ENCODE data around the gene RSRC1. TPM values are rescaled to one million over a fixed set of nuclear protein-coding genes. Genes with fewer than 3 reads are reported as not detected.

The RSRC1 gene
- total RNA-seq, 2 donors from 2014 or later: 35.6 to 45.8 TPM

DNA sequence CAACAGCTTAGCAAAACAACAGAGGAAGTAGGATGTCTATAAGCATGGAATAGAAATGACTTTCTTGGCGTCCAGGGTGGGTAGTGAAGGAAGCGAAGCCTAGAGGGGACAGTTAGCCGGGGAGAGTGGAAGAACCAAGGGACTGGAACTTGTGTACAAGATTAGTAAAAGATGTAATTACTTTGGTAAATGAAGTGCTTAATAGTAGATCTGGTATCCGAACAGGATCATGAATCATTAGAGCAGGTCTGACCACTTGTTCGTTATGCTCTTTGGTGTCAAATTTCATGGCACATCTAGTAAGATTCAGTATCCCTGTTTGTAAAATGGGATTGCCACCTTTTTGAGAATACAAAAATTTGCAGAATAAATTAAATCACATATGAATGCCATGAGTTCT is 348.6 kb downstream of the RSRC1 start:
- no peaks in the 10 kb centered on the region for H3K4me1 Mint-ChIP-seq (ENCODE audit: low read depth)
- DNase-seq: no peak
- no peak overlapping the region for H3K4me3 Mint-ChIP-seq
- no peaks in the 10 kb centered on the region for H3K9me3 Mint-ChIP-seq
- no peak for ATAC-seq (replicated peaks in 1 of 2)
- no peaks in the 10 kb centered on the region for H3K27me3 Mint-ChIP-seq (ENCODE audit: low read depth)
- no peak overlapping the region for H3K27ac Mint-ChIP-seq
- peaks cover 0 to 1% of the 10 kb centered on the region in 2 donors for H3K36me3 Mint-ChIP-seq (ENCODE audit: insufficient read depth in 2 of 2)

DNA sequence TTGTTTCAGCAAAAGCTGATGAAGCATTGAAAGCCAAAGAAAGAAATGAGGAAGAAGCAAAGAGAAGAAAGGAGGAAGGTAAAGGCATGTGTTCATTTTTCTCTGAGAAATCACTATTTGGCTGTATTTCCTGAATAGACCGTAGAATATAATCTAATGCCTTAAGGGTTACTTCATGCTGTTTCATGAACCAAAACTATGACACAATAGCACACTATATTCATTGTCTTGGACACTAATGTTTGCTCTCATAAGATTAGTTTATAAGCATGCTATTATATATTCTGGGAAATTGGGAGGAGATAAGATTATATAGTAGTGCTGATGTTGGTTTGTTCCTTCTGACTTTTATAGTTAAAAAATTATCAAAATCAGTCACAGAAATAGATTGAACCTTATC is 351.0 kb downstream of the RSRC1 start:
- H3K9me3 Mint-ChIP-seq: no peaks in the 10 kb centered on the region
- no peaks in the 10 kb centered on the region for H3K27me3 Mint-ChIP-seq (ENCODE audit: low read depth)
- H3K27ac Mint-ChIP-seq: no peak overlapping the region
- no peaks in the 10 kb centered on the region for H3K36me3 Mint-ChIP-seq (ENCODE audit: insufficient read depth in 2 of 2)
- H3K4me1 Mint-ChIP-seq (ENCODE audit: low read depth): no peaks in the 10 kb centered on the region
- ATAC-seq (replicated peaks in 1 of 2) (no peak), DNase-seq (no peak)
- H3K4me3 Mint-ChIP-seq: no peak overlapping the region

DNA sequence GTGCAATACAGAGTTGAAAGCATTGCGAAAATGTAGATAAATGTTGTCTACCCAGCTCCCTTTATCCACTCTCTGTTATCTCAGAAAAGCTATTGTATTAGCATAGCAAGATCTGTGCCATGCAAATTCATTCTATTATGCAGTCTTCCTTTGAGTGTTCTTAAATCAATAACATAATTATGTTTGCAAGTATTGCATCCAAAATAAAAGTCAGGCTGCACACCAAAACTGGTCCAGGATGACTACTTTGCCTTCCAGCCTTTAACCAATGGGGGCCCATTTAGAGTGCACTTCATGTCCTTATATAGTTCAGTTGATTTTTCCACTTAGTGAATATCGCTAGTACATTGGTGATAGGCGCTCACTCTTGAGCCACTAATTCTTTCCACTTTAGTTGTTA is 353.7 kb downstream of the RSRC1 start:
- H3K27me3 Mint-ChIP-seq (ENCODE audit: low read depth): no peaks in the 10 kb centered on the region
- H3K27ac Mint-ChIP-seq: no peak overlapping the region
- no peak for ATAC-seq (replicated peaks in 1 of 2)
- no peaks in the 10 kb centered on the region for H3K4me1 Mint-ChIP-seq (ENCODE audit: low read depth)
- DNase-seq: no peak
- no peak overlapping the region for H3K4me3 Mint-ChIP-seq
- H3K9me3 Mint-ChIP-seq: no peaks in the 10 kb centered on the region
- H3K36me3 Mint-ChIP-seq (ENCODE audit: insufficient read depth in 2 of 2): no peaks in the 10 kb centered on the region

DNA sequence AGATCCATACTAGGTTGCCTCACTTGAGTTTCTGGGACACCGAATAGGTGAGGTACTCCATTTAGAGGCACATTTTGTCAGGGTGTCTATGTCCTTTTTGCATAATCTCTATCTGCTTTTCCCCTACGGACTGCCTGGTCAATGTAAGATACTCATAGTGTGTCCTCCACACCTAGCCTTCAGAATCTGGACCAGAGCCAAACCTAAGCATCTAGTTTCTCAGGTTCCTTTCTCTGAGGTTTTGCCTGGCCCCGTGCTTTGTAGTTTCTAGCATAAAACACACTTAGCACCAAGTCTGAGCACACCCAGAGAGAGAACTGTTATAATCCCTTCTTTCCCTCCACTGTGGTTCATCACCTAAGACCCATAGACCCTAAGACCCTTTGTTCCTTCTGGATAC is 355.2 kb downstream of the RSRC1 start:
- H3K27ac Mint-ChIP-seq: no peak overlapping the region
- H3K4me3 Mint-ChIP-seq: no peak overlapping the region
- no peaks in the 10 kb centered on the region for H3K27me3 Mint-ChIP-seq (ENCODE audit: low read depth)
- DNase-seq: no peak
- no peaks in the 10 kb centered on the region for H3K9me3 Mint-ChIP-seq
- H3K4me1 Mint-ChIP-seq (ENCODE audit: low read depth): no peaks in the 10 kb centered on the region
- no peaks in the 10 kb centered on the region for H3K36me3 Mint-ChIP-seq (ENCODE audit: insufficient read depth in 2 of 2)
- no peak for ATAC-seq (replicated peaks in 1 of 2)

DNA sequence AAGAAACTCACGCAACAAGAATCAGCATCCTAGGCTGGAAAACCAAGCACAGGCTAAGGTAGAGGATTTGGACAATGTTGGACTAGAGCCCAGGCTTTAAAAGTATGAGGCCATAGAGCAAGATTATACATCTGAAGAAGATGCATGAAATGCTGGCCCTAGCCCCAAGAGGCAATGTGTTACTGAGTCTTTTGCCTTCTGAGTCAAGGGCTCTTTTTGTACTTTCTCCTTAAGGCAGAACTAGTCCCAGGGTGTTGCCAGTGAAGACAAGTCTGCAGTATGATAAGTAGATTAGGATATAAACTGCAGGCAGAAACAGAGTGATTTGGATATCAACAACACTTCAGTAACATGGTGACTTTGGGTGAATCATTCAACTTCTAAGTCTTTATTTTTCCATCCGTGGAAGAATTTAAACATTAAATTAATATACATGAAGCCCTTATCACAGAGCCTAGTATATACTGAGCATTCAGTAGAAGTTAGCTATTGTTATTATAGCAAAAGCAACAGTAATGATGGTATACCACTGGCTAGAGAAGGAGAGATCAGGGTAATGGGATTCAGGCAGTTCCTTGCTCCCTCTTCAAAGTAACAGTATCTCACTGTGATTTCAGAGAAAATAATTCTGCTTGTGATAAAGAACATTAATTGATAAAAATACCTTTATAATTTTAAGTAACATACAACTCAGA is 361.2 kb downstream of the RSRC1 start:
- H3K27me3 Mint-ChIP-seq (ENCODE audit: low read depth): no peaks in the 10 kb centered on the region
- no peak for ATAC-seq (replicated peaks in 1 of 2)
- DNase-seq: no peak

DNA sequence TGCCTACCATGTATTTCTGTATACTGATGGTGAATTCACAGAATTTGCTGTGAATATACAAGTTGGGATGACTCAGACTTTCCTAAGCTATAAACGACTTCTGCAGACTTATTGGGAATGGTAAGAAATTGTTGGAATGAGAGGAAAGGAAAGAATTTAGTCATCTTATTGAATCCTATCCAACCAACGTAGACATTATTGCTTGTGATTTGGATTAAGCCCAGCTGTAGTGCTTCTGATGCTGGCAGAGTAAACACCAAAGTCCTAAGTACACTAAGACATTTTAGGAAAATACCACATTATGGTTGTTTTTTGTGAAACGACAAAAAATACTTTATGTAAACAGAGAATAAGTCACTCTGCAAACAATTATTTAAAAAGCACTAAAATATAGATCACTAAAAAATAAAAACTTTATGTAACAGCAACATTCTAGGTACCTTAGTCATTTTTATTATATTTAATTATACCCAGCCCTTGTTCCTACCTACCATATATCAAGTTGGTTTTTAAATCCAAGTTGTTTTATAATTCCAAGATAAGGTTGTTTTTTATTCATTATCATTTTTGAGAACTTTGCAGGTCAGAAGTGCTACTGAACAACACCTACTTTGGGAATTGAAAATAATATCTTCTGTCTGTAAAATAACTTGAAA is 361.9 kb downstream of the RSRC1 start:
- Mint-ChIP-seq H3K4me1 (ENCODE audit: low read depth) (no peaks in the 10 kb centered on the region), H3K4me3 (no peak overlapping the region), H3K27ac (no peak overlapping the region), H3K9me3 (no peaks in the 10 kb centered on the region), H3K36me3 (ENCODE audit: insufficient read depth in 2 of 2) (peaks cover 0 to 1% of the 10 kb centered on the region in 2 donors), H3K27me3 (ENCODE audit: low read depth) (no peaks in the 10 kb centered on the region)
- no peak for ATAC-seq (replicated peaks in 1 of 2)
- DNase-seq: no peak

More for the DNA sequence above, 361.2 kb downstream of the RSRC1 start:
- H3K36me3 Mint-ChIP-seq (ENCODE audit: insufficient read depth in 2 of 2): peaks cover 0 to 1% of the 10 kb centered on the region in 2 donors
- H3K4me3 Mint-ChIP-seq: no peak overlapping the region
- no peaks in the 10 kb centered on the region for H3K9me3 Mint-ChIP-seq
- H3K27ac Mint-ChIP-seq: no peak overlapping the region
- H3K4me1 Mint-ChIP-seq (ENCODE audit: low read depth): no peaks in the 10 kb centered on the region

DNA sequence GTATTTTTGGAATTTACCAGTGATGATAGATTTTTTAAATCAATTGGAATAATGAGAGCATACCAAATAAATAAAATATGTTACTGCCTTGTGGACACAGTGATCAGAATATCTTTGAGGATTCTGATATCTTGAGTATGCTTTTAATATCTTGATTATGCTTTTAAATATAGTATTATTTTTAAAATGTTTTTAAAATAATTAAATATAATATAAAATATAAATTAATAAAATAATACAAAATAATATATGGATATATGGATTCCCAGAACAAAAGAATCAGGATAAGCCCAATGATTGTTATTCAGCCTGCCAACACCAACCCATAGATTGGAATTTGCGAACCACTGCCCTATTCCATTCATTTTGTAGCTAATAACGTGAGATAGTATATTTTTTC is 369.2 kb downstream of the RSRC1 start:
- no peak overlapping the region for H3K27ac Mint-ChIP-seq
- no peak for ATAC-seq (replicated peaks in 1 of 2)
- DNase-seq: no peak
- H3K4me1 Mint-ChIP-seq (ENCODE audit: low read depth): no peaks in the 10 kb centered on the region
- H3K27me3 Mint-ChIP-seq (ENCODE audit: low read depth): no peaks in the 10 kb centered on the region
- H3K9me3 Mint-ChIP-seq: no peaks in the 10 kb centered on the region
- H3K4me3 Mint-ChIP-seq: no peak overlapping the region
- H3K36me3 Mint-ChIP-seq (ENCODE audit: insufficient read depth in 2 of 2): peaks cover 0 to 1% of the 10 kb centered on the region in 2 donors

DNA sequence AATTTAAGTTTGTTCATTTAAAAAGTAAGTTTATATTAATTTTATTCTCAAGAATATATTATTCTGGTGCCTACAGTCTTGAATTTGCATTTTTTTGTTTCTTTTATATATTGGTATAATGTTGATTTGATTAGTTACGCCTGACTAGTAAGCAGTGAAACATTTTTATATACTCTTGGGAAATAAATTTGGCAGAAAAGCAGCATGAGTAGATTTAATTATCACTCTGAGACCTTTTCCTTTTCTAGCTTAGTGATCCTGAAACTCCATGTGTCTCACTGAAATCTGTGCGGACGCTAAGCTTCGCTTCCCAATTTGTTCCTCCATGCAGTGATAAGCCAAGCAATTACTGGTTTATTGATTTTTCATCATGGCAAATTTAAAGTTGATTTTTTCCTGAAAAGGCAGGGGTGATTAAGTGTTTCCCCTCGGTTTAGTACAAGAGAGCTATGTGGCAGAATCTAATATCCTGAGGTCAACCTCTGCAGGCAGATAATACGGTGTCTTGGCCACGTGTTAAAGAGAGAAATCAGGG is 373.9 kb downstream of the RSRC1 start:
- no peaks in the 10 kb centered on the region for H3K27me3 Mint-ChIP-seq (ENCODE audit: low read depth)
- H3K27ac Mint-ChIP-seq: no peak overlapping the region
- no peaks in the 10 kb centered on the region for H3K36me3 Mint-ChIP-seq (ENCODE audit: insufficient read depth in 2 of 2)
- H3K9me3 Mint-ChIP-seq: no peaks in the 10 kb centered on the region
- ATAC-seq (replicated peaks in 1 of 2) (no peak), DNase-seq (no peak)
- H3K4me3 Mint-ChIP-seq: no peak overlapping the region
- H3K4me1 Mint-ChIP-seq (ENCODE audit: low read depth): no peaks in the 10 kb centered on the region

DNA sequence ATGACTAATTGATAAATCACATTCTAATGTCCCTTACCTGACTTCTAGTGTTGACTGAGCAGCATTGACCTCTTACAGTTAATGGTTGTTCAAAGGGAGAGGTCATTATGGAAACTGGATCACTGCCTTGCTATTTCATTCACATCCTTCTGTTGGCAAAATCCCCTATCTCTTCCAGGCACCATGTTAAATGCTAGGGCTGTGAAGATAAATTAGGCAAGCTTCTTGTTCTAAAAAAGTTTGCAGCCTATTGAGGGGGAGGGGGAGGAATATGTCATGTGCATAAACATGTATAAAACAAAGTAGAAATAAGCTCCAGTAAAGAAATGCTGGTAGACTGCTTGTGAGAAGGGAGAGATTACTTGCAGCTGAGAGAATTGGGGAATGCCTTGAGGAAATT is 376.3 kb downstream of the RSRC1 start:
- Mint-ChIP-seq H3K27ac (no peak overlapping the region), H3K4me3 (no peak overlapping the region), H3K9me3 (no peaks in the 10 kb centered on the region), H3K27me3 (ENCODE audit: low read depth) (no peaks in the 10 kb centered on the region), H3K36me3 (ENCODE audit: insufficient read depth in 2 of 2) (no peaks in the 10 kb centered on the region), H3K4me1 (ENCODE audit: low read depth) (no peaks in the 10 kb centered on the region)
- no peak for DNase-seq
- no peak for ATAC-seq (replicated peaks in 1 of 2)

DNA sequence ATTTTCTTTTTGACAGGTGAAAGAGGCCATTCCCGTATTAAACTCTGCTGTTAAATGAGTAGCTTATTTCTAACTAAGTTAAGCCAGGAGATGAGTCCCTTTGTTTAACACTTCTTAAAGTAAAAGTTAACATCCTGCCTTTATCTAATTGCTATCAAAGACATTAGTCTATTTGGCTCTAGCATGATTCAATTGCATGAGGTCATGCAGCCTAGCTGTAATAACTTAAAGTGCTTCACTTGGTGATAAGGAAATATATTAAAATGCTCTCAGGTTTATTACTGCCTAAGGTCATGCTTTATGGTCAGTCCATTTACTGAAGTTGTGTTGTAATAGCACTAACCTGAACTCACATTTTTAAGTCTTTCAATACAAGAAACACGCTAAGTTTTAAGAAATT is 378.8 kb downstream of the RSRC1 start:
- no peak for ATAC-seq (replicated peaks in 1 of 2)
- H3K36me3 Mint-ChIP-seq (ENCODE audit: insufficient read depth in 2 of 2): peaks cover 0 to 2% of the 10 kb centered on the region in 2 donors

DNA sequence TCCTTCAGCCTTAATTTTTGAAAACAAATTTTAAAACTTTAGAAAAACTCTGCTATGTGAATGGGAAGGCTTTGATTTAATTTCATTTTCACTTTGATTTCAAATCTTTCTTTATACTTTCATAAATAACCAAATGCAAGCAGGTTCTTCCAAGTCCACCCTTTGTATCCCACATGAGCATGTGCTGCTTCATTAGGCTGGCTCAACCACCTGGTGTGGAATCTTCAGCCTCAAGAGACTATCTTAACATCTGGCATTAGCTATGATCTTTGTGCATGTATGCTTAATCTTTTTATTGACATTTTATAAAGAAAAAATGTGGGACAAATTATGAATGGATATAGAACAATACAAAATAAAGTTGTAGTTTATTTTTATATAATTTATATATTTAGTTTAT is 379.3 kb downstream of the RSRC1 start:
- Mint-ChIP-seq H3K9me3 (peaks cover 0 to 2% of the 10 kb centered on the region in 2 donors), H3K27ac (no peak overlapping the region), H3K4me3 (no peak overlapping the region), H3K4me1 (ENCODE audit: low read depth) (no peaks in the 10 kb centered on the region), H3K27me3 (ENCODE audit: low read depth) (no peaks in the 10 kb centered on the region), H3K36me3 (ENCODE audit: insufficient read depth in 2 of 2) (peaks cover 0 to 2% of the 10 kb centered on the region in 2 donors)
- no peak for DNase-seq
- ATAC-seq (replicated peaks in 1 of 2): no peak

More for the DNA sequence above, 378.8 kb downstream of the RSRC1 start:
- no peak for DNase-seq
- Mint-ChIP-seq H3K4me3 (no peak overlapping the region), H3K9me3 (peaks cover 0 to 2% of the 10 kb centered on the region in 2 donors), H3K27ac (no peak overlapping the region), H3K4me1 (ENCODE audit: low read depth) (no peaks in the 10 kb centered on the region), H3K27me3 (ENCODE audit: low read depth) (no peaks in the 10 kb centered on the region)

DNA sequence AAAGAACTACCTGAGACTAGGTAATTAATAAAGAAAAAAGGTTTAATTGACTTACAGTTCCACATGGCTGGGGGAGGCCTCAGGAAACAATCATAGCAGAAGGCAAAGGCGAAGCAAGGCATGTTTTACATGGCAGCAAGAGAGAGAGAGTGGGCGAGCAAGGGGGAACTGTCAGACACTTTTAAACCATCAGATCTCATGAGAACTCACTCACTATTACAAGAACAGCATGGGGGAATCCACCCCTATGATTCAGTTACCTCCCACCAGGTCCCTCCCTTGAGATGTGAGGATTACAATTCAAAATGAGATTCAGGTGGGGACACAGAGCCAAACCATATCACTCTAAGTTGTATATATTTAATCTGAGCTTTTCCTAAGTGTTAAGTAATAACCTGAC is 382.1 kb downstream of the RSRC1 start:
- peaks cover 0 to 2% of the 10 kb centered on the region in 2 donors for H3K9me3 Mint-ChIP-seq
- no peak overlapping the region for H3K27ac Mint-ChIP-seq
- DNase-seq (no peak), ATAC-seq (replicated peaks in 1 of 2) (no peak)
- no peaks in the 10 kb centered on the region for H3K27me3 Mint-ChIP-seq (ENCODE audit: low read depth)
- no peak overlapping the region for H3K4me3 Mint-ChIP-seq
- H3K36me3 Mint-ChIP-seq (ENCODE audit: insufficient read depth in 2 of 2): peaks cover 2% of the 10 kb centered on the region in 2 donors
- H3K4me1 Mint-ChIP-seq (ENCODE audit: low read depth): no peaks in the 10 kb centered on the region

DNA sequence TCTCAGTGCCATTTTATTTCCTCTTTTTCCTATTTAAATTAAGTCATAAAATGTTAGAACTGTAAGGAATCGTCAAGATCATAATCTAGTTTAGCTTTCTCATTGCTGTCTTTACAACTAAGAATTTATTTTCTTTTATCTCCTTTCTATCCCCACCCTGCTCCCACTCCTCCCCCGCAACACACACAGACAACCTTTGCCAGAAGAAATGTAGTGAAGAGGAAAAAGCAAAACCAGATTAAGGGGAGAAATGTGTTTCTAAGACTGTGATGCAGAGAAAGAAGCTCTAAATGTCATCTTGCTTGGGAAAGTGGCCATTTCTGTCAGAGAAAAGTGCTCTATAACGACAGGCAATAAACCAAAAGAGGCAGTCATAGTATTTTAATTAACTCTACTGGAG is 382.8 kb downstream of the RSRC1 start:
- Mint-ChIP-seq H3K36me3 (ENCODE audit: insufficient read depth in 2 of 2) (peaks cover 4% of the 10 kb centered on the region in 2 donors), H3K4me3 (no peak overlapping the region), H3K27ac (no peak overlapping the region), H3K4me1 (ENCODE audit: low read depth) (no peaks in the 10 kb centered on the region), H3K27me3 (ENCODE audit: low read depth) (no peaks in the 10 kb centered on the region), H3K9me3 (peaks cover 0 to 3% of the 10 kb centered on the region in 2 donors)
- ATAC-seq (replicated peaks in 1 of 2) (no peak), DNase-seq (no peak)

Measured in activated T-cell treated with anti-CD3 and anti-CD28 coated beads, Interleukin-2, amount 50 U/mL, for 72 hours (primary cell).